HL-60 (cell line): Measurements from ENCODE around the gene RPS19.
"Not testable (repeated sequence)": the region's sequence is repeated elsewhere in the genome, so short reads cannot be mapped to it uniquely, and the experiment has no call there.

Experiments
- DNase-seq, 2 experiments: peaks; one replicate each; pipeline ENCODE4 v3.0.0-alpha.2; 2010 to 2020; ENCODE audit warnings: low read depth in 1 of 2, low spot score in 1 of 2
- H3K27ac ChIP-seq: fragments of 250-450 bp; sonication (Bioruptor Pico); replicated peaks from 2 replicates; pipeline ENCODE4 v1.5.1; 2020; ENCODE audit warnings: mild to moderate bottlenecking, moderate library complexity
- H3K27me3 ChIP-seq: fragments of 250-450 bp; sonication (Bioruptor Pico); 2 replicates; pipeline ENCODE4 v1.5.1; 2021; ENCODE audit warnings: mild to moderate bottlenecking, moderate library complexity; ENCODE audit not compliant: insufficient read depth, poor library complexity, severe bottlenecking
- H3K4me3 ChIP-seq: replicated peaks from 2 replicates; pipeline ENCODE4 v1.5.1; 2011; ENCODE audit warnings: mild to moderate bottlenecking, control low read depth, low read length; ENCODE audit not compliant: insufficient read depth
- GABPA ChIP-seq: IDR thresholded peaks from 2 replicates; pipeline ENCODE4 v1.6.1; 2012; ENCODE audit warnings: low read depth
- POLR2AphosphoS5 ChIP-seq: IDR thresholded peaks from 2 replicates; pipeline ENCODE4 v1.6.1; 2012; ENCODE audit warnings: low read depth
- SPI1 ChIP-seq: IDR thresholded peaks from 2 replicates; pipeline ENCODE4 v1.6.1; 2012; ENCODE audit warnings: low read depth, mild to moderate bottlenecking, borderline replicate concordance
- TF ChIP-seq, protein P1 (sequence below): IDR thresholded peaks from one replicate; pipeline ENCODE4 v1.5.1; 2011; ENCODE audit warnings: low read length, control low read depth, inconsistent platforms; ENCODE audit not compliant: insufficient read depth
- TF ChIP-seq, protein P2 (sequence below): IDR thresholded peaks from 2 replicates; pipeline ENCODE4 v1.6.1; 2012; ENCODE audit warnings: low read depth; ENCODE audit not compliant: insufficient replicate concordance

The RPS19 gene

DNA sequence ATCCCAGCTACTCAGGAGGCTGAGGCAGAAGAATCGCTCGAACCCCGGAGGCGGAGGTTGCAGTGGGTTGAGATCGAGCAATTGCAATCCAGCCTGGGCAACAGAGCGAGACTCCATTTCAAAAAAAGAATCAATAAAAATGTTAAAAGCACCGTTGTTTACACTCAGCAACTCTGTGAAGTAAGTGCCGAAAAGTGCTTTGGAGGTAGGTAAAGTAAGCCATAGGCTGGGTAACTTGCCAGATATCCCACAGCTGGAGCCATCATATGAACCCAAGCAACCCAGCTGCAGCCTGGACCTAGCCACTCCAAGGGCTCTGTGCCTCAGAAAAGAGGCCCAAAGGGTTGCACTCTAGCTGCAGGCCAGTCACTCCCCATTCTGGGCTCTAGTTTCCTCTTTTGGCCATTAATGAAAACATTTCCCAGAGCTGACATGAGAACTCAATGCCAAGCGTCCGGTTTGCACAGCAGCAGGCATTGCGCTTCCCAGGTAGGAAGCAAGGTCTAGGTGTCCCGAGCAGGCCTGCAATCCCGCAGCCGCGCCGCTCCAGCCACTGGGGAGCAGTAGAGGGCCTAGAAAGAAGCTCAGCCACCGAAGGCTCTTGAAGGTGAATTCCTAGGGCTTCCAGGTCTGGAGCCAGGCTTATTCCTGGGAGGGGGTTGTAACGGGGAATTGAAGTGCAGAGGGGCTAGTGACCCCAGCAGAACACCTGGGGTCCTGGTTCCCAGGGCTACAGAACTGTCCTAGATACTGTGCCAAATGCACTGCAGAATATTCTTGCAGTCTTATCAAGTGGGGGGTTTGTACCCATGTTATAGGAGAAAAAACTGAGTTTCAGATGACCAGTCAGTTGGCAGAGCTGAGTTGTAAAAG lies 13.0 kb downstream of the RPS19 start:
- Histone ChIP-seq H3K4me3 (no peak overlapping the region), H3K27ac (peak overlapping the region; percentile 72), H3K27me3 (no peaks in the 10 kb centered on the region)
- DNase-seq = peak in 1 of 2 experiments; percentile 89
- TF ChIP-seq, protein P1, sequence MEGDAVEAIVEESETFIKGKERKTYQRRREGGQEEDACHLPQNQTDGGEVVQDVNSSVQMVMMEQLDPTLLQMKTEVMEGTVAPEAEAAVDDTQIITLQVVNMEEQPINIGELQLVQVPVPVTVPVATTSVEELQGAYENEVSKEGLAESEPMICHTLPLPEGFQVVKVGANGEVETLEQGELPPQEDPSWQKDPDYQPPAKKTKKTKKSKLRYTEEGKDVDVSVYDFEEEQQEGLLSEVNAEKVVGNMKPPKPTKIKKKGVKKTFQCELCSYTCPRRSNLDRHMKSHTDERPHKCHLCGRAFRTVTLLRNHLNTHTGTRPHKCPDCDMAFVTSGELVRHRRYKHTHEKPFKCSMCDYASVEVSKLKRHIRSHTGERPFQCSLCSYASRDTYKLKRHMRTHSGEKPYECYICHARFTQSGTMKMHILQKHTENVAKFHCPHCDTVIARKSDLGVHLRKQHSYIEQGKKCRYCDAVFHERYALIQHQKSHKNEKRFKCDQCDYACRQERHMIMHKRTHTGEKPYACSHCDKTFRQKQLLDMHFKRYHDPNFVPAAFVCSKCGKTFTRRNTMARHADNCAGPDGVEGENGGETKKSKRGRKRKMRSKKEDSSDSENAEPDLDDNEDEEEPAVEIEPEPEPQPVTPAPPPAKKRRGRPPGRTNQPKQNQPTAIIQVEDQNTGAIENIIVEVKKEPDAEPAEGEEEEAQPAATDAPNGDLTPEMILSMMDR = peak; percentile 16
- TF ChIP-seq POLR2AphosphoS5 = peak; percentile 84
- no peak for TF ChIP-seq SPI1
- no peak for TF ChIP-seq GABPA
- TF ChIP-seq, protein P2, sequence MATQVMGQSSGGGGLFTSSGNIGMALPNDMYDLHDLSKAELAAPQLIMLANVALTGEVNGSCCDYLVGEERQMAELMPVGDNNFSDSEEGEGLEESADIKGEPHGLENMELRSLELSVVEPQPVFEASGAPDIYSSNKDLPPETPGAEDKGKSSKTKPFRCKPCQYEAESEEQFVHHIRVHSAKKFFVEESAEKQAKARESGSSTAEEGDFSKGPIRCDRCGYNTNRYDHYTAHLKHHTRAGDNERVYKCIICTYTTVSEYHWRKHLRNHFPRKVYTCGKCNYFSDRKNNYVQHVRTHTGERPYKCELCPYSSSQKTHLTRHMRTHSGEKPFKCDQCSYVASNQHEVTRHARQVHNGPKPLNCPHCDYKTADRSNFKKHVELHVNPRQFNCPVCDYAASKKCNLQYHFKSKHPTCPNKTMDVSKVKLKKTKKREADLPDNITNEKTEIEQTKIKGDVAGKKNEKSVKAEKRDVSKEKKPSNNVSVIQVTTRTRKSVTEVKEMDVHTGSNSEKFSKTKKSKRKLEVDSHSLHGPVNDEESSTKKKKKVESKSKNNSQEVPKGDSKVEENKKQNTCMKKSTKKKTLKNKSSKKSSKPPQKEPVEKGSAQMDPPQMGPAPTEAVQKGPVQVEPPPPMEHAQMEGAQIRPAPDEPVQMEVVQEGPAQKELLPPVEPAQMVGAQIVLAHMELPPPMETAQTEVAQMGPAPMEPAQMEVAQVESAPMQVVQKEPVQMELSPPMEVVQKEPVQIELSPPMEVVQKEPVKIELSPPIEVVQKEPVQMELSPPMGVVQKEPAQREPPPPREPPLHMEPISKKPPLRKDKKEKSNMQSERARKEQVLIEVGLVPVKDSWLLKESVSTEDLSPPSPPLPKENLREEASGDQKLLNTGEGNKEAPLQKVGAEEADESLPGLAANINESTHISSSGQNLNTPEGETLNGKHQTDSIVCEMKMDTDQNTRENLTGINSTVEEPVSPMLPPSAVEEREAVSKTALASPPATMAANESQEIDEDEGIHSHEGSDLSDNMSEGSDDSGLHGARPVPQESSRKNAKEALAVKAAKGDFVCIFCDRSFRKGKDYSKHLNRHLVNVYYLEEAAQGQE = no peak

DNA sequence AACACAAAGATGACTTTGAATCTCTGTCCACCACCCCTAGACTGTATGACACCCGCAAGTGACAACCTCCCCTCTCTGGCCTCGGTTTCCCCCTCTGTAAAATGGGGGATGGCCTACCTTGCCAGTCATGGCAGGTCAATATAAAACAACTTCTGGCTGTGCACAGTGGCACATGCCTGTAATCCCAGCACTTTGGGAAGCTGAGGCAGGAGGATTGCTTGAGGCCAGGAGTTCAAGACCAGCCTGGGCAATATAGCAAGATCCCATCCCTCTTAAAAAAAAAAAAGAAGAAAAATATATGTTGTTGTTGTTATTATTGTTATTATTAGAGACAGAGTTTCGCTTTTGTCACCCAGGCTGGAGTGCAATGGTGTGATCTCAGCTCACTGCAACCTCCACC lies 15.9 kb downstream of the RPS19 start:
- H3K27me3 ChIP-seq, H3K4me3 ChIP-seq, DNase-seq: not testable (repeated sequence)
- peak overlapping the region; percentile 53; the same call in 1 of the 2 replicates for H3K27ac ChIP-seq

DNA sequence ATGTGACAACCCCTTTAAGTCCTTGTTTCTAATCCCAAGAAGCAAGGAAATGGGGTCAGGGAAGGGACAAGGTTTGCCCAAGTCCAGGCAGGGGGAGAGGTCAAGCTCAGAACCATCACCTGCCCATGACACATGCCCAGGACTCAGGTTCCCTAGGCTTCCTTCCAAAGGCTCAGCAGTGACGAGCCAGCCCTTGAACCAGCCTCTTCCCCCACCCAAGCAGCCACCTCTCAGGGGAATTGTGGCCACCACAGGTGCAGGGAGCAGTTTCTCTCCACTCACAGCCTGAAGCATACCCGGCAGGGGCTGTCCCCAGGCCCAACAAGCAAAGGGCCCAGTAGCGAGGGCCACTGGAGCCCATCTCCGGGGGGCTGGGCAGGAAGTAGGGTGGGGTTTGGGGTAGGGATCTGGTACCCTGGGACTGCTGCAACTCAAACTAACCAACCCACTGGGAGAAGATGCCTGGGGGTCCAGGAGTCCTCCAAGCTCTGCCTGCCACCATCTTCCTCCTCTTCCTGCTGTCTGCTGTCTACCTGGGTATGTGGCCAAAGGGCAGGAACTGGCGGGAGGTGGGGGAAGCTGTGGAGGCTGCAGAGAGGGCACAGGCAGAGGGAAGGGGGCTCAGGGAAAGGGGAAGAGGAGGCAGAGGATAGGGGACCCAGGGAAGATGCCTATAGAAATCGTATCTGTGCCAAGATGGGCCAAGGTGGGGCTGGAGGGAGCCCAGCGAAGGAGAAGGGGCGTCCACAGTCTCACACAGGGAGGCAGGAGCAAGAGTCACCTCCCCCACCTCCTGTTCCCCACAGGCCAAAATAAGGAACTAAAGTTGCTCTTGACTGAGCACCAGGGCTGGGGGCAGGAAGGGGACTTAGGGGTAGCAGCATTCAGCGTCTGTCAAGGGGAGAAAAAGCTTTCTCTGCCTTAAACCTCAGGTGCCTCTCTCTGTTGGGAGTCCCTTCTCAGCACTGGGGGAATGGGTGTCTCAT lies 17.1 kb downstream of the RPS19 start, which contains the start of gene CD79A:
CD79A (plus strand) TSS at position 433 of the 986 bp plus-strand sequence; CDS start at position 459, 26 bp downstream.
- peak in 1 of 2 experiments; percentile 91 for DNase-seq
- Histone ChIP-seq H3K27me3 (no peaks in the 10 kb centered on the region), H3K27ac (peak within 1 kb of the TSS; percentile 91), H3K4me3 (no peak within 1 kb of the TSS)
- peak; percentile 23; the same call in 1 of the 2 replicates for TF ChIP-seq SPI1
- peak; percentile 65; the same call in 1 of the 2 replicates for TF ChIP-seq POLR2AphosphoS5
- TF ChIP-seq, protein P1 = no peak

DNA sequence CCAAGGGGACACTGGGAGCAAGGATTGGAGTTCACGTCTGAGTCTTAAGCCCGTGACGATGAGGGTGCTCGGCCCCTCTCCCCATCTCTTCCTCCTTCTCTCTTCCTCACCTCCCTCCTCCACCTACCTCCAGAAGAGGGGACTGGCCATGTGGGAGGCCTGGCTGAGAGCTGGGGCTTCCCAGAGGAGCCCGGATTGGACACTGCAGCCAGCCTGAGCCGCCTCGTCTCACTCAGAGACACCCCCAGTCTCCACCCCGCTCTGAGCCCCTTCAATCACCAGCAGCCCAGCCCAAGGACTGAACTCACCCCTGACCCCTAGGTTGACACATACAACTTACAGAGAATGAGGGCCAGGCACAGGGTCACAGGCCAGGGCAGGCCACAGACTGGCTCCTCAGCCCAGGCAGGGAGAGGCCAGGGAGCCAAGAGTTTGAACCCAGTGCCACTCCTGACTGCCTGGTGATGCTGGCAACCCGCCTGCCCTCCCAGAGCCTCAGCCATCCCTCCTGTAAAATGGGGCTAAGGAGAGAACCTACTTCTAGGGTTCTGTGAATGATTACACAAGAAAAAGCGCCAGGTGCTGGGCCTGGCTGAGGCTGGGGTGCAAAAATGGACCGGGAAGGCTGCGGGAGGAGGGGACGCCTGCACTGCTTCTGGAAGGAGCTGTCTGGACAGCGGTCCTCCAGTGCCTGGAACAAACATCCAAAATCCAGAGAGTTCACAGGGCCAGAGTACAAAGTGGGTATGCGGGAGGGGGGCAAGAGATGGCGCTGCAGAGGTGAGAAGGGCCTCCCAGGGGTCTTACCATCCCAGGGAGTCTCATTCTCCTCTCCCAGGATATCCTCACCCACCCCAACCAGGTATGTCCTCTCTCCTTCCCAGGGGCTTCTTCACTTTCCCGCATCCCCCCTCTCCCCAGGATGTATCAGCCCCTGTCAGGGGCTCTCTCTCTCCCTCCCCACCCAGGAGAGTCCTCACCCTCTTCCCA lies 18.2 kb downstream of the RPS19 start:
- DNase-seq = no peak
- H3K4me3 ChIP-seq = no peak overlapping the region
- H3K27me3 ChIP-seq = no peaks in the 10 kb centered on the region
- no peak for TF ChIP-seq GABPA
- TF ChIP-seq, protein P2 = no peak
- TF ChIP-seq, protein P1 = no peak
- no peak for TF ChIP-seq POLR2AphosphoS5
- no peak for TF ChIP-seq SPI1
- H3K27ac ChIP-seq = peak overlapping the region; percentile 91
